GM12875 (cell line): ENCODE measurements around the gene CLDN25.
"Not testable (repeated sequence)": the region's sequence is repeated elsewhere in the genome, so short reads cannot be mapped to it uniquely, and the experiment has no call there.

ENCODE experiments used
- H3K4me3 ChIP-seq: one replicate; pipeline ENCODE4 v1.5.1; 2011; ENCODE audit warnings: low read depth, low read length, control low read depth
- TF ChIP-seq, protein P1 (sequence below): IDR thresholded peaks from 2 replicates; pipeline ENCODE4 v1.5.1; 2011; ENCODE audit warnings: low read depth, mild to moderate bottlenecking, control low read depth, inconsistent platforms, low read length, moderate library complexity, borderline replicate concordance; ENCODE audit not compliant: insufficient read depth

The CLDN25 gene

DNA sequence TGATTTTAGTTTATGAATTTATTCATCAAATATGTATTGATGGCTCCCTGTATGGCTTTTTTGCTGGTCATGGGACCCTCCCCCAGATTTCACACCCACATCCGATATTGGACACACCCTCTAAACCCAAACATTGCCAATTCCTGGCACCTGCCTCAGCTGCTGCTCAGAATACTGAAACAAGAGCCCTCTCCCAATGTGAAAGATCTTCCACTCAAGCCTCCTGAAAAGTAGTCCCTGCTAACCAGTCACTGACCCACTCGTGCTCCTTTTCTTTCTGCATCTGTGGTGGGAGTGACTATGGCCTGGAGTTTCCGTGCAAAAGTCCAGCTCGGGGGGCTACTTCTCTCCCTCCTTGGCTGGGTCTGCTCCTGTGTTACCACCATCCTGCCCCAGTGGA lies at the start of gene CLDN25:
Gene CLDN25, plus strand, starts transcription at position 301 of the 400 bp plus-strand sequence. Its CDS starts 0 bp downstream, at position 301.
- no peak within 1 kb of the TSS for H3K4me3 ChIP-seq
- TF ChIP-seq, protein P1, sequence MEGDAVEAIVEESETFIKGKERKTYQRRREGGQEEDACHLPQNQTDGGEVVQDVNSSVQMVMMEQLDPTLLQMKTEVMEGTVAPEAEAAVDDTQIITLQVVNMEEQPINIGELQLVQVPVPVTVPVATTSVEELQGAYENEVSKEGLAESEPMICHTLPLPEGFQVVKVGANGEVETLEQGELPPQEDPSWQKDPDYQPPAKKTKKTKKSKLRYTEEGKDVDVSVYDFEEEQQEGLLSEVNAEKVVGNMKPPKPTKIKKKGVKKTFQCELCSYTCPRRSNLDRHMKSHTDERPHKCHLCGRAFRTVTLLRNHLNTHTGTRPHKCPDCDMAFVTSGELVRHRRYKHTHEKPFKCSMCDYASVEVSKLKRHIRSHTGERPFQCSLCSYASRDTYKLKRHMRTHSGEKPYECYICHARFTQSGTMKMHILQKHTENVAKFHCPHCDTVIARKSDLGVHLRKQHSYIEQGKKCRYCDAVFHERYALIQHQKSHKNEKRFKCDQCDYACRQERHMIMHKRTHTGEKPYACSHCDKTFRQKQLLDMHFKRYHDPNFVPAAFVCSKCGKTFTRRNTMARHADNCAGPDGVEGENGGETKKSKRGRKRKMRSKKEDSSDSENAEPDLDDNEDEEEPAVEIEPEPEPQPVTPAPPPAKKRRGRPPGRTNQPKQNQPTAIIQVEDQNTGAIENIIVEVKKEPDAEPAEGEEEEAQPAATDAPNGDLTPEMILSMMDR: no peak

DNA sequence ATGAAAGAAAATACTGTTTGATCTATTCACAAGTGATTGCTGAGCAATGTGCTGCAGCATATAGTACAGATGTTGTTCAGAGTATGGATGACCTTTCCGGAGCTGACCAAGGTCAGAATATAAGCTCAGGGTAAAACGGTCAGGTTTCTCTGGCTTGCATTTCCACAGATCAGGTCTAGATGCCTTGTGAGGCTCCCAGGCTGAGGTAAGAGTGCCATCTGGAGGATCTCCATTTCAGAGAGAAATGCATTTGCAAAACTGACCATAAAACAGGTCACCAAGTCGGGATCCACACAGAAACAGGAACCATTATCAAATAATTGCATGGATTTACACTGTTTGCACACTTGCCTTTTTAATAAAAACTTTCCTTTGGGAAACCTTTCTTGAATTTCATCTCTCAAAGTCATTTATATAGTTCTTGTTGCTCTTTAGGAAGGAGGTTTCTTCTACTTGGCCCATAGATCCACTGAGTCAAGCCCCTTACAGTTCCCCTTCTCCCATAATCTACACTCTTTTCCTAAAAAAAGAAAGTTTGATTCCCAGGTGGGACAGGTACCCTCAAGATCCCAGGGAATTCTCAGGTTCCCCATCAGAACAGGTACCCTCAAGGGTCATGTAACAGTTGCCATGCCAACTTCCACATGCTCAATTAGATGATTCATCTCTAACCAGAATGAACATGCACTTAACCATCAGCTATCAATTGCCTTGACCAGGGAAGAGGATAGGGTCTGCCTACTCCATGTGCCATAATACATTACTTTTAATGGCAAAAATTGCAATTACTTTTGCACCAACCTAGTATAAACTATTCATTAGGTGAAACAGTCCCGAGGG lies 48.5 kb upstream of the CLDN25 start:
- no peak overlapping the region for H3K4me3 ChIP-seq

DNA sequence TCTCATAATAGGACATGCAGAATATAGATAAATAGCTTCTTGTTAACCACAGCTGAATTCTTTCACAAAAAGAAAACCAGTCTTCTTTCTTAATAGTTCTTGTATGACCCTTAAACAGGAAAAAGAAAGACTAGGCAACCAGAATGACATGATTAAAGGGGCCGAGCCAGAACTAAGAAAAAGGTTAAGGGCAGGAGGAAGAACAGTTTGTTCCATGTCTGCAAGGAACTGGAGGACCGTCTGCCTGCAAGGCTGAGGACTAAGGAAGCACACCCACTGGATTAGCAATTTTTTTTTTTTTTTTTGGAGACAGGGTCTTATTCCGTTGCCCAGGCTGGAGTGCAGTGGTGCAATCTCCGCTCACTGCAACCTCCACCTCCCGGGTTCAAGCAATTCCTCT lies 47.5 kb upstream of the CLDN25 start:
- H3K4me3 ChIP-seq: no peak overlapping the region
- TF ChIP-seq, protein P1: no peak

More for the DNA sequence above, 48.5 kb upstream of the CLDN25 start:
- TF ChIP-seq, protein P1: no peak

DNA sequence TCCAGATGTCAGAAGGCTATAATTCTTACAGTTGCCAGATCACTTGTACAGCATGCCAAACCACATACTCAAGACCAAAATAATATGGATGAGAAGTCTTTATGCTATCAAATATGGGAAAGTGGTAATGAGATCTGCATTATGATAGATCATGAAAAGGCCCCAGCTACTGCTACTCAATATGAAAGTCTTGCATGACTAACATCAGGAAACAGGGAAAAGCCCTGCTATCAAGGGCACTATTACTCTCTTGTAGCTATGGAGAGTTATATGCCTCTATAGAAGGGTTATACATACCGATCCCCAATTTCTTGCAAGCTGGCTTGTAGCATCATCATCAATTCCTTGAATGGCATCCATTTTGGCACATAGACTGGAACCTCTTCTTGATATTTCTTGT lies 43.3 kb upstream of the CLDN25 start:
- no peak overlapping the region for H3K4me3 ChIP-seq
- TF ChIP-seq, protein P1: no peak

DNA sequence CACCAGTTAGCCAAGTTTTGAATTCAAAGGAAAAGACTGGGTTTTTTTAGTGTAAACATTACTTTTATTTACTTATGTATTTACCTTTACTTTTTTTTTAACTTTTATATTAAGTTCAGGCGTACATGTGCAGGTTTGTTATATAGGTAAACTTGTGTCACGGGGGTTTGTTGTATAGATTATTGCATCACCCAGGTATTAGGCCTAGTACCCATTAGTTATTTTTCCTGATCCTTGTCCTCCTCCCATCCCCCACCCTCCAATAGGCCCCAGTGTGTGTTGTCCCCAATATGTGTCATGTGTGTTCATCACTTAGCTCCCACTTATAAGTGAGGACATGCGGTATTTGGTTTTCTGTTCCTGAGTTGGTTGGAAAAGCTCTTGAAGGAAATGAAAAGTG lies 26.7 kb upstream of the CLDN25 start:
- TF ChIP-seq, protein P1: no peak
- H3K4me3 ChIP-seq: no peak overlapping the region

DNA sequence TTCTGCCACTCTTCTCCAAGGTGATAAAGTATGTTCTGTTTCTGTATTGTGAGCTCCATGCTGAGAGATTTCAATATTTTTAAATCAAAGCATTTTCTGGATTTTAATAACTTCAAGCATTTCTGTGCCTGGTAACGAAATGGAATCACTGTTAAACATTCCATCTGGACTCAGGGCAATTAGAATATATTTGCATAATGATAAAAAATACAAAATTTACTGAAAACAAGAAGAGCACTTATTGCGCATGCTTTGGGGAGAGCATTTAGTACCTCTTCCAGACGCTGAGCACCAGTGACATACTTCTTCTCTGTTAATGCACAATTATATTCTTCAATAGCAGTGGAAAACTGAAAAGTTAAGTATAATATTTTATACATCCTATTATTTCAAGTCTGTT lies 19.4 kb upstream of the CLDN25 start:
- TF ChIP-seq, protein P1: no peak
- no peak overlapping the region for H3K4me3 ChIP-seq

DNA sequence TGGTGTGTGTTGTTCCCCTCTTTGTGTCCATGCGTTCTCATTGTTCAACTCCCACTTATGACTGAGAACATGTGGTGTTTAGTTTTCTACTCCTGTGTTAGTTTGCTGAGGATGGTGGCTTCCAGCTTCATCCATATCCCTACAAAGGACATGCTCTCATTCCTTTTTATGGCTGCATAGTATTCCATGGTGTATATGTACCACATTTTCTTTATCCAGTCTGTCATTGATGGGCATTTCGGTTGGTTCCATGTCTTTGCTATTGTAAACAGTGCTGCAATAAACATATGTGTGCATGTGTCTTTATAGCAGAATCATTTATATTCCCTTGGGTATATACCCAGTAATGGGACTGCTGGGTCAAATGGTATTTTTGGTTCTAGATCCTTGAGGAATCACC lies 16.6 kb upstream of the CLDN25 start:
- not testable (repeated sequence) for H3K4me3 ChIP-seq
